Gastrocnemius medialis (tissue), 4 donors: Measurements from ENCODE around the gene LIN7A. TPM values are rescaled to one million over a fixed set of nuclear protein-coding genes. Genes with fewer than 3 reads are reported as not detected.

Experiments
- ATAC-seq, 2 donors: fragments of 150-250 bp; one replicate each; pipeline ENCODE4 v1.9.1; 2016
- DNase-seq, 2 donors: peaks; one replicate each; pipeline ENCODE4 v3.0.0-alpha.2; 2019
- H3K27ac ChIP-seq, 4 donors: fragments of 200-600 bp; sonication (generic); 1 replicate in 1 of 4; 2 replicates in 3 of 4; pipeline ENCODE4 v1.5.1; 2016 to 2018; ENCODE audit warnings: mild to moderate bottlenecking in 2 of 4, moderate library complexity in 1 of 4
- H3K27me3 ChIP-seq, 3 donors: fragments of 200-600 bp; sonication (generic) in 2 of 3; 1 replicate in 1 of 3; 2 replicates in 2 of 3; pipeline versions ENCODE4 v1.5.1 to v1.6.0; 2016 to 2019; ENCODE audit warnings: mild to moderate bottlenecking in 1 of 3, moderate library complexity in 1 of 3
- H3K36me3 ChIP-seq, 2 donors: fragments of 200-600 bp; sonication (generic) in 1 of 2; one replicate each; pipeline ENCODE4 v1.5.1; 2017 to 2018
- H3K4me1 ChIP-seq, 2 donors: fragments of 200-600 bp; sonication (generic) in 1 of 2; one replicate each; pipeline ENCODE4 v1.5.1; 2016 to 2017; ENCODE audit warnings: mild to moderate bottlenecking in 2 of 2
- H3K4me3 ChIP-seq, 4 donors: fragments of 200-600 bp; sonication (generic) in 3 of 4; 1 replicate in 1 of 4; 2 replicates in 3 of 4; pipeline ENCODE4 v1.5.1; 2016 to 2019; ENCODE audit warnings: mild to moderate bottlenecking in 2 of 4
- H3K9me3 ChIP-seq, 3 donors: fragments of 200-600 bp; sonication (generic) in 2 of 3; 1 replicate in 1 of 3; 2 replicates in 2 of 3; pipeline ENCODE4 v1.5.1; 2016 to 2019
- CTCF ChIP-seq, 5 experiments: fragments of 450-650 bp in 3 of 5; fragments of 200-600 bp in 2 of 5; sonication (generic) in 2 of 5; IDR thresholded peaks in 4 of 5; conservative IDR thresholded peaks in 1 of 5; 1 replicate in 4 of 5; 2 replicates in 1 of 5; pipeline ENCODE4 v1.5.1; 2016 to 2019; ENCODE audit warnings: antibody characterized with exemption in 5 of 5, mild to moderate bottlenecking in 3 of 5, moderate library complexity in 3 of 5
- POLR2A ChIP-seq, 2 donors: fragments of 450-650 bp; IDR thresholded peaks; one replicate each; pipeline ENCODE4 v1.6.1; 2017; ENCODE audit warnings: antibody characterized with exemption in 2 of 2, mild to moderate bottlenecking in 2 of 2, moderate library complexity in 2 of 2
- in situ Hi-C, 4 donors: fragments of 200-750 bp; cut with MboI; loops; one replicate each; pipeline versions ENCODE4 v1.15.0 to v1.8.0; 2017; ENCODE audit warnings: low sequenced_read_pairs in 4 of 4
- intact Hi-C: fragments of 100-400 bp; cut with DNase I; formaldehyde crosslinking; loops from one replicate; pipeline ENCODE4 v1.15.1; 2023; ENCODE audit warnings: low total_unique reads
- total RNA-seq, 4 donors: library from RNA; depleted of rRNA; stranded (reverse); fragments of >200 nt; gene quantifications; one replicate each; pipeline versions ENCODE4 v1.1.0 to v1.2.3, GENCODE V29; 2016

LIN7A gene
- total RNA-seq, 4 donors from 2014 or later: 1.4 to 4.8 (median 2.8) TPM

- TF ChIP-seq CTCF (IDR thresholded peaks at IDR 0.05 in 4 of 5, conservative IDR thresholded peaks at IDR 0.05 in 1 of 5) (no peak), POLR2A (IDR thresholded peaks at IDR 0.05) (no peak)
- H3K27me3 ChIP-seq: no peaks in the 10 kb centered on the region
- H3K4me1 ChIP-seq: no peaks in the 10 kb centered on the region
- H3K9me3 ChIP-seq: no peaks in the 10 kb centered on the region
- no peak overlapping the region for H3K4me3 ChIP-seq
- intact Hi-C loops: no loop called here
- no peaks in the 10 kb centered on the region for H3K36me3 ChIP-seq
- in situ Hi-C loops: no loop called here
- no peak for DNase-seq
- ATAC-seq: no peak
- no peak overlapping the region for H3K27ac ChIP-seq
Measured at GRCh38 chr12:80869264-80869663, 68.5 kb downstream of the LIN7A start.

- intact Hi-C loops: no loop called here
- no peak for ATAC-seq
Measured at GRCh38 chr12:80868576-80868975, 69.2 kb downstream of the LIN7A start.

GRCh38 chr12:80867941-80868340 lies 69.8 kb downstream of the LIN7A start:
- no peaks in the 10 kb centered on the region for H3K27me3 ChIP-seq
- no peak for DNase-seq
- no peak for ATAC-seq
- no peak overlapping the region for H3K27ac ChIP-seq
- no peaks in the 10 kb centered on the region for H3K36me3 ChIP-seq
- no peak overlapping the region for H3K4me3 ChIP-seq
- intact Hi-C loops: no loop called here
- in situ Hi-C loops: no loop called here
- H3K4me1 ChIP-seq: no peaks in the 10 kb centered on the region
- H3K9me3 ChIP-seq: no peaks in the 10 kb centered on the region
- TF ChIP-seq CTCF (IDR thresholded peaks at IDR 0.05 in 4 of 5, conservative IDR thresholded peaks at IDR 0.05 in 1 of 5) (no peak), POLR2A (IDR thresholded peaks at IDR 0.05) (no peak)

More at GRCh38 chr12:80868576-80868975, 69.2 kb downstream of the LIN7A start:
- no peak for DNase-seq
- no peaks in the 10 kb centered on the region for H3K36me3 ChIP-seq
- in situ Hi-C loops: no loop called here
- no peaks in the 10 kb centered on the region for H3K9me3 ChIP-seq
- TF ChIP-seq CTCF (IDR thresholded peaks at IDR 0.05 in 4 of 5, conservative IDR thresholded peaks at IDR 0.05 in 1 of 5) (no peak), POLR2A (IDR thresholded peaks at IDR 0.05) (no peak)
- H3K4me3 ChIP-seq: no peak overlapping the region
- no peaks in the 10 kb centered on the region for H3K4me1 ChIP-seq
- H3K27me3 ChIP-seq: no peaks in the 10 kb centered on the region
- no peak overlapping the region for H3K27ac ChIP-seq

- TF ChIP-seq CTCF (IDR thresholded peaks at IDR 0.05 in 4 of 5, conservative IDR thresholded peaks at IDR 0.05 in 1 of 5): no peak
- Histone ChIP-seq H3K36me3 (no peaks in the 10 kb centered on the region), H3K9me3 (no peaks in the 10 kb centered on the region), H3K4me3 (no peak overlapping the region), H3K4me1 (no peaks in the 10 kb centered on the region), H3K27ac (no peak overlapping the region), H3K27me3 (no peaks in the 10 kb centered on the region)
- no peak for ATAC-seq
- in situ Hi-C loops: no loop called here
- no peak for DNase-seq
- intact Hi-C loops: no loop called here
Measured at GRCh38 chr12:80864046-80864735, 73.5 kb downstream of the LIN7A start.

GRCh38 chr12:80862531-80862930 lies 75.2 kb downstream of the LIN7A start:
- H3K9me3 ChIP-seq: no peaks in the 10 kb centered on the region
- no peak overlapping the region for H3K27ac ChIP-seq
- TF ChIP-seq CTCF (IDR thresholded peaks at IDR 0.05 in 4 of 5, conservative IDR thresholded peaks at IDR 0.05 in 1 of 5) (no peak), POLR2A (IDR thresholded peaks at IDR 0.05) (no peak)
- H3K27me3 ChIP-seq: no peaks in the 10 kb centered on the region
- H3K4me1 ChIP-seq: no peaks in the 10 kb centered on the region
- no peak overlapping the region for H3K4me3 ChIP-seq
- intact Hi-C loops: no loop called here
- in situ Hi-C loops: no loop called here
- DNase-seq: no peak
- ATAC-seq: no peak
- H3K36me3 ChIP-seq: no peaks in the 10 kb centered on the region
